IMR-90 (cell line): ENCODE data around the gene AICDA.

Experiments used
- CEBPB ChIP-seq: IDR thresholded peaks from 2 replicates; pipeline ENCODE4 v1.6.1; 2012; ENCODE audit warnings: low read depth, low read length, improper control_type of control experiment
- MAFK ChIP-seq: IDR thresholded peaks from 2 replicates; pipeline ENCODE4 v1.6.1; 2012; ENCODE audit warnings: low read depth, low read length, improper control_type of control experiment
- POLR2A ChIP-seq: IDR thresholded peaks from 2 replicates; pipeline ENCODE4 v1.6.1; 2012; ENCODE audit warnings: mild to moderate bottlenecking, low read depth, low read length
- RAD21 ChIP-seq: IDR thresholded peaks from 2 replicates; pipeline ENCODE4 v1.6.1; 2012; ENCODE audit warnings: low read length, improper control_type of control experiment
- RCOR1 ChIP-seq: IDR thresholded peaks from 2 replicates; pipeline ENCODE4 v1.6.1; 2012; ENCODE audit warnings: mild to moderate bottlenecking, low read length, improper control_type of control experiment; ENCODE audit not compliant: insufficient replicate concordance
- RFX5 ChIP-seq: IDR thresholded peaks from 2 replicates; pipeline ENCODE4 v1.8.0; 2012; ENCODE audit warnings: low read depth, mild to moderate bottlenecking, low read length, moderate library complexity
- SMC3 ChIP-seq: fragments of 150-350 bp; IDR thresholded peaks from 2 replicates; pipeline ENCODE4 v1.6.1; 2016; ENCODE audit warnings: low read depth, mild to moderate bottlenecking, antibody characterized with exemption, low read length, moderate library complexity
- TF ChIP-seq, protein P1 (sequence below): conservative IDR thresholded peaks from 2 replicates; pipeline ENCODE4 v1.5.1; 2012; ENCODE audit warnings: mild to moderate bottlenecking, low read depth, low read length, improper control_type of control experiment

DNA sequence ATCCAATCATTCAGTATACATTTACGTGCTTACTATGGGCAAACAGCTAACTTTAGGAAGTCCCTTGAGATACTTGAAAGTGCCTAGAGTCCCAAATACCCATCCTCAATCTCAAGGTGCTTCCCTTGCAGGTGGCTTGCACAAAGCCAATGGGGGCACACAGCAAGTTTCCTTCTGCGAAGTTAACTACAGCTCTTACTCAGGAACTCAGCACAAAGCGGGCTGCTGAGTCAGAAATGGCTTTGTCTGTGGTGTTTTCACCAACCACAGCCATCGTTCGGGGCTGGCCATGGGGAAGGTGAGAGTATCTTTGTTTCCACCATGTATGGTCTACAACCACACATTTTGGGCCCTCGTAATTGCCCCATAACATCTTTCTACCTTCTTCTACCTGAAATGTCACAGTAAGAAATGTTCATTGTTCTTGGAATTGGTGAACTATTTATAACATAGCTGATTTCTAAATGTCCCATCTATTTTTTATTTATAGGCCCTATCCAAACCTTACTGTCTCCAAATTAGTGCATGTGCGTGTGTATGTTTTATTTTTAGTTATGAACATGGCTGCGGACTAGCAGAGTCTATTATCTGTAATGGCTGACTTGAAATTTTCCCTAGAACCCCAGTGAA, 36.0 kb upstream of the AICDA start:
- TF ChIP-seq RFX5 (no peak), MAFK (no peak), POLR2A (no peak), CEBPB (no peak), SMC3 (no peak), RAD21 (no peak), RCOR1 (no peak)
- TF ChIP-seq, protein P1, sequence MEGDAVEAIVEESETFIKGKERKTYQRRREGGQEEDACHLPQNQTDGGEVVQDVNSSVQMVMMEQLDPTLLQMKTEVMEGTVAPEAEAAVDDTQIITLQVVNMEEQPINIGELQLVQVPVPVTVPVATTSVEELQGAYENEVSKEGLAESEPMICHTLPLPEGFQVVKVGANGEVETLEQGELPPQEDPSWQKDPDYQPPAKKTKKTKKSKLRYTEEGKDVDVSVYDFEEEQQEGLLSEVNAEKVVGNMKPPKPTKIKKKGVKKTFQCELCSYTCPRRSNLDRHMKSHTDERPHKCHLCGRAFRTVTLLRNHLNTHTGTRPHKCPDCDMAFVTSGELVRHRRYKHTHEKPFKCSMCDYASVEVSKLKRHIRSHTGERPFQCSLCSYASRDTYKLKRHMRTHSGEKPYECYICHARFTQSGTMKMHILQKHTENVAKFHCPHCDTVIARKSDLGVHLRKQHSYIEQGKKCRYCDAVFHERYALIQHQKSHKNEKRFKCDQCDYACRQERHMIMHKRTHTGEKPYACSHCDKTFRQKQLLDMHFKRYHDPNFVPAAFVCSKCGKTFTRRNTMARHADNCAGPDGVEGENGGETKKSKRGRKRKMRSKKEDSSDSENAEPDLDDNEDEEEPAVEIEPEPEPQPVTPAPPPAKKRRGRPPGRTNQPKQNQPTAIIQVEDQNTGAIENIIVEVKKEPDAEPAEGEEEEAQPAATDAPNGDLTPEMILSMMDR: no peak
